Hepatocyte (in vitro differentiated cells): Measurements from ENCODE around the gene LSAMP. TPM values are rescaled to one million over a fixed set of nuclear protein-coding genes. Genes with fewer than 3 reads are reported as not detected.

Experiments
- DNase-seq: peaks from one replicate; pipeline ENCODE4 v3.0.0-alpha.2; 2016; ENCODE audit warnings: low spot score
- H2AFZ ChIP-seq: fragments of 200-600 bp; sonication (generic); 2 replicates; pipeline ENCODE4 v1.6.0; 2016; ENCODE audit warnings: antibody characterized with exemption, mild to moderate bottlenecking
- H3K27ac ChIP-seq: fragments of 200-600 bp; sonication (generic); 2 replicates; pipeline ENCODE4 v1.5.1; 2016; ENCODE audit warnings: mild to moderate bottlenecking
- H3K27me3 ChIP-seq: fragments of 200-600 bp; sonication (generic); 2 replicates; pipeline ENCODE4 v1.6.1; 2016
- H3K36me3 ChIP-seq: fragments of 200-600 bp; sonication (generic); replicated peaks from 2 replicates; pipeline ENCODE4 v1.5.1; 2016; ENCODE audit warnings: low read depth; ENCODE audit not compliant: insufficient read depth
- H3K4me1 ChIP-seq: fragments of 200-600 bp; sonication (generic); 2 replicates; pipeline ENCODE4 v1.5.1; 2016; ENCODE audit warnings: mild to moderate bottlenecking, moderate library complexity; ENCODE audit not compliant: insufficient read depth
- H3K4me2 ChIP-seq: fragments of 200-600 bp; sonication (generic); 2 replicates; pipeline ENCODE4 v1.6.0; 2016
- H3K4me3 ChIP-seq: fragments of 200-600 bp; sonication (generic); 2 replicates; pipeline ENCODE4 v1.5.1; 2016; ENCODE audit warnings: mild to moderate bottlenecking
- H3K79me2 ChIP-seq: fragments of 200-600 bp; sonication (generic); 2 replicates; pipeline ENCODE4 v1.6.0; 2017; ENCODE audit warnings: mild to moderate bottlenecking
- H3K9me2 ChIP-seq: fragments of 200-600 bp; sonication (generic); replicated peaks from 2 replicates; pipeline ENCODE4 v1.6.0; 2017; ENCODE audit warnings: mild to moderate bottlenecking; ENCODE audit not compliant: insufficient read depth
- H3K9me3 ChIP-seq: fragments of 200-600 bp; sonication (generic); 2 replicates; pipeline ENCODE4 v1.5.1; 2016; ENCODE audit warnings: low read depth, mild to moderate bottlenecking
- H4K20me1 ChIP-seq: fragments of 200-600 bp; sonication (generic); 2 replicates; pipeline ENCODE4 v1.6.0; 2016; ENCODE audit warnings: mild to moderate bottlenecking; ENCODE audit not compliant: insufficient read depth, poor library complexity, severe bottlenecking
- CTCF ChIP-seq: fragments of 200-600 bp; sonication (generic); IDR thresholded peaks from 2 replicates; pipeline ENCODE4 v1.5.1; 2016; ENCODE audit warnings: antibody characterized with exemption, mild to moderate bottlenecking; ENCODE audit not compliant: poor library complexity
- EZH2 ChIP-seq: fragments of 200-600 bp; sonication (generic); IDR thresholded peaks from 2 replicates; pipeline ENCODE4 v1.6.1; 2016; ENCODE audit warnings: antibody characterized with exemption, mild to moderate bottlenecking, borderline replicate concordance
- EZH2phosphoT487 ChIP-seq: fragments of 200-600 bp; sonication (generic); IDR thresholded peaks from one replicate; pipeline ENCODE4 v1.6.1; 2018; ENCODE audit warnings: antibody characterized with exemption, mild to moderate bottlenecking, low read depth, moderate library complexity; ENCODE audit not compliant: unreplicated experiment, severe bottlenecking
- WGBS: methylation state at CpG from one replicate; pipeline ENCODE4 v1.1.6; 2016; ENCODE audit warnings: low lambda C conversion rate; ENCODE audit errors: missing lambda C conversion rate; 5-methylcytosine and 5-hydroxymethylcytosine counted together
- polyA plus RNA-seq: library from polyadenylated mRNA; unstranded; fragments of >200 nt; fragmentation: Nextera tagmentation; extraction: Ambion mirVana; gene quantifications from 2 replicates; pipeline ENCODE4 v1.2.1, GENCODE V29; 2016
- total RNA-seq: library from RNA; depleted of rRNA; stranded (reverse); fragments of >200 nt; gene quantifications from 2 replicates; pipeline ENCODE4 v1.2.3, GENCODE V29; 2014

LSAMP gene
- total and polyA plus RNA-seq, 2 experiments from 2014 or later: 15.1 to 22.3 TPM

- Histone ChIP-seq H3K36me3 (no peaks in the 10 kb centered on the region), H3K27me3 (no peaks in the 10 kb centered on the region), H3K79me2 (no peaks in the 10 kb centered on the region), H3K4me3 (no peak overlapping the region), H4K20me1 (no peaks in the 10 kb centered on the region), H3K27ac (no peak overlapping the region), H3K9me3 (no peaks in the 10 kb centered on the region), H2AFZ (no peak overlapping the region), H3K9me2 (no peaks in the 10 kb centered on the region), H3K4me1 (peaks cover 2% of the 10 kb centered on the region), H3K4me2 (no peak overlapping the region)
- 65% methylated on average over 1 of the region's 1 CpG for WGBS
- no peak for DNase-seq
- TF ChIP-seq EZH2phosphoT487: no peak
- no peak for TF ChIP-seq EZH2
- no peak for TF ChIP-seq CTCF
Observed at GRCh38 chr3:115808244-115808643, 637.0 kb downstream of the LSAMP start.

- TF ChIP-seq EZH2phosphoT487: no peak
- no peak for TF ChIP-seq EZH2
- no peak for TF ChIP-seq CTCF
- Histone ChIP-seq H3K27me3 (no peaks in the 10 kb centered on the region), H3K9me2 (no peaks in the 10 kb centered on the region), H3K27ac (peak overlapping the region; percentile 0), H4K20me1 (no peaks in the 10 kb centered on the region), H3K79me2 (no peaks in the 10 kb centered on the region), H3K4me2 (peak overlapping the region; percentile 13), H3K4me3 (no peak overlapping the region), H3K4me1 (peaks cover 2% of the 10 kb centered on the region), H3K9me3 (no peaks in the 10 kb centered on the region), H2AFZ (no peak overlapping the region), H3K36me3 (no peaks in the 10 kb centered on the region)
- WGBS: 38% methylated on average over 4 of the region's 4 CpGs
- DNase-seq: peak; percentile 20
Observed at GRCh38 chr3:115806501-115806900, 638.8 kb downstream of the LSAMP start.

- Histone ChIP-seq H3K27me3 (no peaks in the 10 kb centered on the region), H3K27ac (no peak overlapping the region), H3K9me3 (no peaks in the 10 kb centered on the region), H3K9me2 (no peaks in the 10 kb centered on the region), H4K20me1 (no peaks in the 10 kb centered on the region), H2AFZ (no peak overlapping the region), H3K4me2 (no peak overlapping the region), H3K4me3 (no peak overlapping the region), H3K4me1 (peaks cover 2% of the 10 kb centered on the region), H3K36me3 (no peaks in the 10 kb centered on the region), H3K79me2 (no peaks in the 10 kb centered on the region)
- TF ChIP-seq CTCF: no peak
- no peak for TF ChIP-seq EZH2
- TF ChIP-seq EZH2phosphoT487: no peak
- 82% methylated on average over 4 of the region's 4 CpGs for WGBS
- no peak for DNase-seq
Observed at GRCh38 chr3:115805520-115805919, 639.8 kb downstream of the LSAMP start.

GRCh38 chr3:115804713-115805119 is 640.6 kb downstream of the LSAMP start:
- no peaks in the 10 kb centered on the region for H3K36me3 ChIP-seq
- no peak for DNase-seq
- H3K27me3 ChIP-seq: no peaks in the 10 kb centered on the region
- no peak overlapping the region for H3K4me2 ChIP-seq
- no peaks in the 10 kb centered on the region for H3K9me2 ChIP-seq
- peaks cover 2% of the 10 kb centered on the region for H3K4me1 ChIP-seq
- H3K4me3 ChIP-seq: no peak overlapping the region
- H4K20me1 ChIP-seq: no peaks in the 10 kb centered on the region
- no peaks in the 10 kb centered on the region for H3K9me3 ChIP-seq
- TF ChIP-seq EZH2phosphoT487: no peak
- no peak for TF ChIP-seq CTCF
- no peak overlapping the region for H3K27ac ChIP-seq
- H2AFZ ChIP-seq: no peak overlapping the region
- WGBS: 81% methylated on average over 2 of the region's 2 CpGs
- no peaks in the 10 kb centered on the region for H3K79me2 ChIP-seq
